IPS DF 6.9 (cell line): Measurements from ENCODE around the gene MUC2.
"Not testable (repeated sequence)": the region's sequence is repeated elsewhere in the genome, so short reads cannot be mapped to it uniquely, and the experiment has no call there.

Source experiments
- DNase-seq: peaks from one replicate; pipeline ENCODE4 v3.0.0-alpha.2; 2013; ENCODE audit warnings: low read depth, low spot score
- H3K27ac ChIP-seq: one replicate; pipeline ENCODE4 v1.5.1; 2013; ENCODE audit warnings: low read length, control low read depth
- H3K27me3 ChIP-seq: 2 replicates; pipeline ENCODE4 v1.6.1; 2013; ENCODE audit warnings: mild to moderate bottlenecking, low read length; ENCODE audit not compliant: control insufficient read depth, insufficient read depth
- H3K36me3 ChIP-seq: 2 replicates; pipeline ENCODE4 v1.6.1; 2013; ENCODE audit warnings: low read length; ENCODE audit not compliant: control insufficient read depth, insufficient read depth
- H3K4me1 ChIP-seq: 2 replicates; pipeline ENCODE4 v1.6.1; 2013; ENCODE audit warnings: low read length; ENCODE audit not compliant: control insufficient read depth, insufficient read depth
- H3K4me3 ChIP-seq: 2 replicates; pipeline ENCODE4 v1.5.1; 2013; ENCODE audit warnings: mild to moderate bottlenecking, low read length
- H3K9me3 ChIP-seq: 2 replicates; pipeline ENCODE4 v1.6.1; 2013; ENCODE audit warnings: low read length, inconsistent platforms; ENCODE audit not compliant: control insufficient read depth, insufficient read depth
- WGBS: extraction: QIAGEN DNeasy Blood & Tissue Kit; methylation state at CpG from one replicate; pipeline ENCODE4 v1.1.7; 2013; ENCODE audit warnings: mixed read lengths, missing lambda C conversion rate; ENCODE audit not compliant: insufficient read length, insufficient coverage; 5-methylcytosine and 5-hydroxymethylcytosine counted together

MUC2 gene

DNA sequence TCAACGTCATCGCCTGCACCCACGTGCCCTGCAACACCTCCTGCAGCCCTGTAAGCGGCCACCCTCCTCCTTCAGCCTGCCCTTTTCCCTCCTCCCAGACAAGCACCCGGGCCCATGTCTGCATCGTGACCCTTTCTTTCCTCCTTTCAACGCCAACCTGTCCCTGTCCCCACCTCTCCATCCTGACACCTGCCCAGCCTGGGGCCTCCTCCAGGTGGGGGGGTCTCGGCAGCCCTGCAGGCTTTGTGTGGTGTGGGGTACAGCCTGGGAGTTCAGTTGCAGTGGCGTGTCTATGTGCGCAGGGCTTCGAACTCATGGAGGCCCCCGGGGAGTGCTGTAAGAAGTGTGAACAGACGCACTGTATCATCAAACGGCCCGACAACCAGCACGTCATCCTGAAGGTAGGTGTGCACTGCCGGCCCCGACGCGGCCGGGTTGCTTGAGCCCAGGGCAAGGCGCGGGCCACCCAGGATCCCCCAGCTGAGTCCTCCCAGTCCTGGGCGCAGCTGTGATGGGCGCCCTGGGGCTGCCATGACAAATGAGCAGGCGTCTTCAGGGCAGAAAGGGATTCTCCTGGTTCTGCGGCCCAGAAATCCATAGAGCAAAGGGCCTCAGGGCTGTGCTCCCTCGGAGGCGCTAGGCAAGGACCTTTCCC lies 33.7 kb downstream of the MUC2 start:
- Histone ChIP-seq H3K27me3 (no peaks in the 10 kb centered on the region), H3K4me3 (no peak overlapping the region), H3K36me3 (no peaks in the 10 kb centered on the region; the same call in 1 of the 2 replicates), H3K9me3 (no peaks in the 10 kb centered on the region), H3K4me1 (no peaks in the 10 kb centered on the region; the same call in 1 of the 2 replicates), H3K27ac (no peak overlapping the region)
- no CpG with 5 or more reads among the region's 29 CpGs for WGBS
- DNase-seq = no peak

DNA sequence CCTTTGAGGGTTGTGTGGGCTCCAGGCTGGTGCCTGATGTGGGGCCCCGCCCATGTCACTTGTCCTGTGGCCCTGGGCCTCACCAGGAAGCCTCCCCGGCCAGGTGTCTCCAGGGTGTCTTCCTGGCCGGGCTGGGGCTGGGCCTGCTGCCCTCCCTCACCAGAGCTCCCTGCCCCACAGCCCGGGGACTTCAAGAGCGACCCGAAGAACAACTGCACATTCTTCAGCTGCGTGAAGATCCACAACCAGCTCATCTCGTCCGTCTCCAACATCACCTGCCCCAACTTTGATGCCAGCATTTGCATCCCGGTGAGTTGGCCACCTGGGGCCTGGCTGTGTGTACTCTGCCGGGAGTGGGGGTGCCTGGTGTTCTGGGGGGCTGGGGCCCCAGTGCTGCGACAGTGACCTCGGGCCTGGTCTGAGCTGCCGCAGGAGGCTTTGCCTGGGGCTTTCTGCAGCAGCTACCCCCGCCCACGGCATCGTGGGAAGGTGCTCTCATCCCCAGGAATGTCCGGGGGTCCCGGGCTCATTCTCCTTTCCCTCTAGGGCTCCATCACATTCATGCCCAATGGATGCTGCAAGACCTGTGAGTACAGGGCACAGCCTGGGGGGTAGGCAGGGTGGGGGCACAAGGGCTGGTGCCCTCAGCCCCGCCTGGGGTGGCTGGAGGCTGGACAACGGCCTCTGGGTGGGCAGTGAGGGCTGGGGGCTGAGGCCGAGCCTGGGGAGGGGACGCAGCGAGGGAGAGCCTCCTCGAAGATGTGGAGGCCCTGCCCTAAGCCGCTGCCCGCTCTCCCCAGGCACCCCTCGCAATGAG lies 34.6 kb downstream of the MUC2 start:
- WGBS = no CpG with 5 or more reads among the region's 28 CpGs

GRCh38 chr11:1109918-1110705 lies 35.4 kb downstream of the MUC2 start:
- Histone ChIP-seq H3K27me3 (no peaks in the 10 kb centered on the region), H3K27ac (no peak overlapping the region), H3K36me3 (no peaks in the 10 kb centered on the region; the same call in 1 of the 2 replicates), H3K9me3 (no peaks in the 10 kb centered on the region), H3K4me3 (no peak overlapping the region), H3K4me1 (no peaks in the 10 kb centered on the region; the same call in 1 of the 2 replicates)
- WGBS = no CpG with 5 or more reads among the region's 39 CpGs
- no peak for DNase-seq

More for the DNA sequence above, 34.6 kb downstream of the MUC2 start:
- no peaks in the 10 kb centered on the region for H3K27me3 ChIP-seq
- DNase-seq = no peak
- no peaks in the 10 kb centered on the region for H3K9me3 ChIP-seq
- no peaks in the 10 kb centered on the region; the same call in 1 of the 2 replicates for H3K4me1 ChIP-seq
- H3K27ac ChIP-seq = no peak overlapping the region
- H3K4me3 ChIP-seq = no peak overlapping the region
- no peaks in the 10 kb centered on the region; the same call in 1 of the 2 replicates for H3K36me3 ChIP-seq

GRCh38 chr11:1111545-1112212 lies 37.0 kb downstream of the MUC2 start:
- Histone ChIP-seq H3K36me3 (no peaks in the 10 kb centered on the region; the same call in 1 of the 2 replicates), H3K4me1 (no peaks in the 10 kb centered on the region; the same call in 1 of the 2 replicates), H3K27me3 (no peaks in the 10 kb centered on the region), H3K27ac (no peak overlapping the region), H3K9me3 (no peaks in the 10 kb centered on the region), H3K4me3 (no peak overlapping the region)
- no CpG with 5 or more reads among the region's 10 CpGs for whole genome bisulfite sequencing
- no peak for DNase-seq

DNA sequence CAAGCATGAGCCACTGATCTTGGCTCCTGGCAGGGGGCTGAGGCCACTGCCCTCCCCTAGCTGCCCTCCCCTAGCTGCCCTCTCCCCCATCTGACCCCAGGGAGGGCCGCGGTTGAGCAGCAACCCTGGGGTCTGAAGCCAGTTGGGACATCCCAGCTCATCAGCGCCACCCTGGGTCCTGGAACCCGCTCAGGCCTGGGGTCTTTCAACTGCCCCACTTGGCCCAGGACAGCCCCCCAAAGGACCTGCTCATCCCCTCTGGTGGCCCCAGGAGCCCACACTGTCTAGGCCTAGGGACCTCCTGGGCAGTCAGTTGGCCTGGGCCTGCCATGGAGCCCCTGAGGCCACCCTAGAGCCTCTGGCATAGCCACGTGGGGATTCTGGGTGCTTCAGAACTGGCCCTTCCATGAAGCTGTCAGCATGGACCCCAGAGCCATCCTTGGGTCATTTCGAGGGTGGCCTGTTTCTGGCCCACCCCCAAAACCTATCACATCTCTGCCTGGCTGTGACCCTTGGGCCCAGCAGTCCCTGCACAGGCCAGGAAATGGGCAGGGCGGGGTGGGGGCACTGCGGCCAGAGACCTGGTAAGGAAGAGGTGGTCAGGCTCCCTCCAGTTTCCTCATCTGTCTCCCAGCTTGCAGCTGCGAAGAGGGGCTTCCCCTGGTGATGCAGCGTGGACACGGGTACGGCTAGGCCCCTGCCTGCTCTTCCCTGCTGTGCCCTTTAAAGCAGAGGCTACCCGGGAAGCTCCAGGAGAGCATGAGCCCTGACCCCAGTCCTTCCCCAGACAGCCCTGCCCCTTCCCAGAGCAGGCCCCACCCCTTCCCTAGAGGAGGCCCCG lies 37.9 kb downstream of the MUC2 start:
- DNase-seq = no peak
- H3K27ac ChIP-seq = no peak overlapping the region
- H3K36me3 ChIP-seq = no peaks in the 10 kb centered on the region; the same call in 1 of the 2 replicates
- no peaks in the 10 kb centered on the region for H3K27me3 ChIP-seq
- WGBS = no CpG with 5 or more reads among the region's 14 CpGs
- H3K9me3 ChIP-seq = no peaks in the 10 kb centered on the region
- H3K4me1 ChIP-seq = no peaks in the 10 kb centered on the region; the same call in 1 of the 2 replicates
- no peak overlapping the region for H3K4me3 ChIP-seq

DNA sequence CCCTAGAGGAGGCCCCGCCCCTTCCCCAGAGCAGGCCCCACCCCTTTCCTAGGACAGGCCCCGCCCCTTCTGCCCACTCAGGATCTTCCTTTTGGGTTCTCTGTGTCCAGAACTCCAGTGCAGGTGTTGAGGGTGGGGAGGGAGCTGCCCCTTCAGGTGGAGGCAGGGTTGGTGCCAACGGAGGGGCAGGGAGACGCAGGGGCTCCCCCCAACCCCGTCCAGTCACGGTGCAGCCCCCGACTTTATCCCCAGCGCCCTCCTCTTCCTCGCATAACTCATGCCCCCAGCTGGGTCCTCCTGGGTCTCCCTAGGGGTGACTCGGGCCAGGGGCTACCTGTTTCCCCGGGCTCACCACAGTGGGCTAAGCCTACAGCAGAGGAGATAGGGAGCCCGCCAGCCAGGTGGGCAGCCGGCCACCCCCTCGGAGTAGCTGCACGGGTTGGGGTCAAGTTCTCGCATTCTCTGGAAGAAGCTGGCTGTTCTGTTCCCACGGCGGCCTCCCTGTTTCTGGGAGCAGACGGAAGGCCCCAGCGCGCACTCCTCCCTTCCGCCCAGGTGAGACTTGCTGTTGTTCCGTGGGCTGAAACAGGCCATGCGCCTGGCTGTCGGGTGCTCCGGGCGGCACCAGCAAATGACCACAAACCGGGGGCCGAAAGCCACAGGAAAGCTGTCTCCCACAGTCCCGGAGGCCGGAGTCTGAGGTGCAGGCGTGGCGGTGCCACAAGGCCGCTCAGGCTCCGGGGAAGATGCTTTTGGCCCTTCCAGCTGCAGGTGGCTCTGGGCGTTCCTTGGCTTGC lies 38.9 kb downstream of the MUC2 start:
- no peak overlapping the region for H3K4me3 ChIP-seq
- H3K9me3 ChIP-seq = no peaks in the 10 kb centered on the region
- no peaks in the 10 kb centered on the region; the same call in 1 of the 2 replicates for H3K4me1 ChIP-seq
- no CpG with 5 or more reads among the region's 36 CpGs for WGBS
- no peaks in the 10 kb centered on the region; the same call in 1 of the 2 replicates for H3K36me3 ChIP-seq
- DNase-seq = no peak
- H3K27ac ChIP-seq = no peak overlapping the region
- no peaks in the 10 kb centered on the region for H3K27me3 ChIP-seq

DNA sequence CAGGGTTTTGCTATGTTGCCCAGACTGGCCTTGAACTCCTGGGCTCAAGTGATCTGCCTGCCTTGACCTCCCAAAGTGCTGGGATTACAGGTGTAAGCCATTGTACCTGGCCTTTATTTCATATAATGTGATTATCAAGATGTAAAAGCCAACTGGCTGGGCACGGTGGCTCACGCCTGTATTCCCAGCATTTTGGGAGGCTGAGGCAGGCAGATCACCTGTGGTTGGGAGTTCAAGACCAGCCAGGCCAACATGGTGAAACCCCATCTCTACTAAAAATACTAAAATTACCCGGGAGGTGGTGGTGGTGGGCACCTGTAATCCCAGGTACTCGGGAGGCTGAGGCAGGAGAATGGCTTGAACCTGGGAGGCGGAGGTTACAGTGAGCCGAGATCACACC lies 40.6 kb downstream of the MUC2 start:
- not testable (repeated sequence) for H3K27ac ChIP-seq, DNase-seq, H3K27me3 ChIP-seq, H3K4me1 ChIP-seq, H3K4me3 ChIP-seq, H3K36me3 ChIP-seq, H3K9me3 ChIP-seq
- no CpG with 5 or more reads among the region's 6 CpGs for WGBS

DNA sequence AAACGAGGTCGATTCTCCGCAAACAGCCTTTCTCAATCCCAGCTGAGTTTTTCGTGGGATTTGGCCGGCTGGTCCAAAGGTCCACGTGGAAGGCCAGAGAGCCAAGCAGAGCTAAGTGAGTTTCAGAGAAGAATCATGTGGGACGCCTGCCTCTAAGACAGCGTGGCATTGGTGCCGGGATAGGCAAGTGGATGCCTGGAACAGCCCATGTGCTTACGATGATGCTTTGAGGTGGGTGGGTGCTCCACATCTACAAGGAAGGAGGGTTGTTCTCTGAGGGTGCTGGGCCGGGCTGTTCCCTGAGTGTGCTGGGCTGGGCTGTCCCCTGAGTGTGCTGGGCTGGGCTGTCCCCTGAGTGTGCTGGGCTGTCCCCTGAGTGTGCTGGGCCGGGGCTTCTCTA lies 41.4 kb downstream of the MUC2 start:
- H3K27me3 ChIP-seq = no peaks in the 10 kb centered on the region
- H3K36me3 ChIP-seq = no peaks in the 10 kb centered on the region; the same call in 1 of the 2 replicates
- H3K4me3 ChIP-seq = no peak overlapping the region
- H3K4me1 ChIP-seq = no peaks in the 10 kb centered on the region; the same call in 1 of the 2 replicates
- no peaks in the 10 kb centered on the region for H3K9me3 ChIP-seq
- WGBS = 100% methylated on average over 1 of the region's 12 CpGs
- DNase-seq = no peak
- no peak overlapping the region for H3K27ac ChIP-seq
